IMR-90 (cell line): Measurements from ENCODE around the gene GIT2. TPM values are rescaled to one million over a fixed set of nuclear protein-coding genes. Genes with fewer than 3 reads are reported as not detected.

Source experiments
- ATAC-seq: fragments of 200-7000 bp; cut with Tn5 transposase; 2 replicates; pipeline ENCODE4 v1.9.1; 2020; ENCODE audit warnings: low read depth, mild to moderate bottlenecking, moderate library complexity
- BruUV-seq: library from RNA; stranded (reverse); fragments of 400-500 nt; replicated peaks from 2 replicates; lab custom pipeline; 2021; lab: Mats Ljungman, UMichigan
- CTCF ChIA-PET: fragments of 300-600 bp; formaldehyde crosslinking; extraction: SDS; loops from one replicate; lab custom pipeline; 2021; ENCODE audit warnings: antibody characterized with exemption; lab: Yijun Ruan, JAX
- POLR2A ChIA-PET: fragments of 300-600 bp; sonication (Branson Sonifier 250); formaldehyde crosslinking; loops from one replicate; lab custom pipeline; 2022; ENCODE audit warnings: antibody characterized with exemption; ENCODE audit not compliant: unreplicated experiment; lab: Charles Lee
- DNase-seq: peaks from one replicate; pipeline ENCODE4 v3.0.0; 2013
- H2AFZ ChIP-seq: replicated peaks from 2 replicates; pipeline ENCODE3; 2013; ENCODE audit warnings: low read length, mild to moderate bottlenecking; ENCODE audit not compliant: poor library complexity
- H2AK5ac ChIP-seq: 2 replicates; pipeline ENCODE4 v1.6.1; 2013; ENCODE audit warnings: low read depth, low read length, inconsistent platforms
- H2AK9ac ChIP-seq: replicated peaks from 2 replicates; pipeline ENCODE3; 2013; ENCODE audit warnings: mild to moderate bottlenecking, low read depth, low read length, moderate library complexity; ENCODE audit not compliant: poor library complexity
- H2BK120ac ChIP-seq: 2 replicates; pipeline ENCODE4 v1.6.1; 2013; ENCODE audit warnings: low read depth, low read length, inconsistent platforms
- H2BK15ac ChIP-seq: 3 replicates; pipeline ENCODE4 v1.6.1; 2013; ENCODE audit warnings: low read depth, low read length, inconsistent platforms
- H2BK20ac ChIP-seq: 2 replicates; pipeline ENCODE4 v1.6.1; 2013; ENCODE audit warnings: low read depth, mild to moderate bottlenecking, inconsistent platforms, low read length, moderate library complexity
- H2BK5ac ChIP-seq: 2 replicates; pipeline ENCODE4 v1.6.1; 2013; ENCODE audit warnings: mild to moderate bottlenecking, low read depth, low read length, inconsistent platforms; ENCODE audit not compliant: poor library complexity, severe bottlenecking
- H3K14ac ChIP-seq: replicated peaks from 2 replicates; pipeline ENCODE4 v1.6.1; 2013; ENCODE audit warnings: low read depth, low read length, inconsistent platforms
- H3K18ac ChIP-seq: 2 replicates; pipeline ENCODE4 v1.6.1; 2013; ENCODE audit warnings: low read depth, low read length, control low read depth
- H3K23ac ChIP-seq: 2 replicates; pipeline ENCODE4 v1.6.1; 2013; ENCODE audit warnings: low read depth, low read length, inconsistent platforms
- H3K27ac ChIP-seq: 2 replicates; pipeline ENCODE4 v1.5.1; 2013; ENCODE audit warnings: mild to moderate bottlenecking, control low read depth, low read length; ENCODE audit not compliant: insufficient read depth
- H3K27me3 ChIP-seq: 2 replicates; pipeline ENCODE4 v1.6.1; 2013; ENCODE audit warnings: low read length; ENCODE audit not compliant: control insufficient read depth, insufficient read depth
- H3K36me3 ChIP-seq: 2 replicates; pipeline ENCODE4 v1.6.1; 2013; ENCODE audit warnings: low read length, mixed read lengths; ENCODE audit not compliant: control insufficient read depth, insufficient read depth
- H3K4ac ChIP-seq: 2 replicates; pipeline ENCODE4 v1.6.1; 2013; ENCODE audit warnings: low read depth, low read length, inconsistent platforms
- H3K4me1 ChIP-seq: 2 replicates; pipeline ENCODE4 v1.6.1; 2013; ENCODE audit warnings: low read length, mixed read lengths; ENCODE audit not compliant: control insufficient read depth, insufficient read depth
- H3K4me2 ChIP-seq: 2 replicates; pipeline ENCODE4 v1.6.1; 2013; ENCODE audit warnings: low read depth, mild to moderate bottlenecking, control low read depth, low read length, moderate library complexity
- H3K4me3 ChIP-seq: 2 replicates; pipeline ENCODE4 v1.5.1; 2013; ENCODE audit warnings: low read depth, mild to moderate bottlenecking, control low read depth, low read length, moderate library complexity; ENCODE audit not compliant: insufficient read depth
- H3K56ac ChIP-seq: 2 replicates; pipeline ENCODE4 v1.6.1; 2013; ENCODE audit warnings: low read length, inconsistent platforms; ENCODE audit not compliant: insufficient read depth; ENCODE audit errors: extremely low read depth
- H3K79me1 ChIP-seq, 2 experiments: 2 replicates each; pipeline ENCODE4 v1.6.1; 2013; ENCODE audit warnings: low read length in 2 of 2, inconsistent platforms in 1 of 2, low read depth in 1 of 2
- H3K9ac ChIP-seq: 2 replicates; pipeline ENCODE4 v1.6.1; 2013; ENCODE audit warnings: low read depth, low read length, control low read depth
- H3K9me1 ChIP-seq: 2 replicates; pipeline ENCODE4 v1.6.1; 2013; ENCODE audit warnings: low read length, inconsistent platforms; ENCODE audit not compliant: insufficient read depth
- H3K9me3 ChIP-seq: 2 replicates; pipeline ENCODE4 v1.6.1; 2013; ENCODE audit warnings: low read length; ENCODE audit not compliant: control insufficient read depth, insufficient read depth
- H4K20me1 ChIP-seq: 2 replicates; pipeline ENCODE4 v1.6.1; 2013; ENCODE audit warnings: low read length, inconsistent platforms; ENCODE audit not compliant: insufficient read depth
- H4K5ac ChIP-seq: 2 replicates; pipeline ENCODE4 v1.6.1; 2013; ENCODE audit warnings: mild to moderate bottlenecking, low read depth, low read length, control low read depth
- H4K8ac ChIP-seq, 2 experiments: 2 replicates each; pipeline ENCODE4 v1.6.1; 2013; ENCODE audit warnings: low read depth in 2 of 2, low read length in 2 of 2, control low read depth in 1 of 2, inconsistent platforms in 1 of 2
- H4K91ac ChIP-seq: 2 replicates; pipeline ENCODE4 v1.6.1; 2013; ENCODE audit warnings: low read depth, low read length, inconsistent platforms; ENCODE audit not compliant: insufficient read depth
- CTCF ChIP-seq: conservative IDR thresholded peaks from 2 replicates; pipeline ENCODE4 v1.5.1; 2012; ENCODE audit warnings: mild to moderate bottlenecking, low read depth, low read length, improper control_type of control experiment
- ELK1 ChIP-seq: fragments of 150-350 bp; IDR thresholded peaks from 2 replicates; pipeline ENCODE4 v1.6.1; 2016; ENCODE audit warnings: low read depth, mild to moderate bottlenecking, low read length, moderate library complexity, borderline replicate concordance
- POLR2A ChIP-seq: IDR thresholded peaks from 2 replicates; pipeline ENCODE4 v1.6.1; 2012; ENCODE audit warnings: mild to moderate bottlenecking, low read depth, low read length
- RAD21 ChIP-seq: IDR thresholded peaks from 2 replicates; pipeline ENCODE4 v1.6.1; 2012; ENCODE audit warnings: low read length, improper control_type of control experiment
- RCOR1 ChIP-seq: IDR thresholded peaks from 2 replicates; pipeline ENCODE4 v1.6.1; 2012; ENCODE audit warnings: mild to moderate bottlenecking, low read length, improper control_type of control experiment; ENCODE audit not compliant: insufficient replicate concordance
- SMC3 ChIP-seq: fragments of 150-350 bp; IDR thresholded peaks from 2 replicates; pipeline ENCODE4 v1.6.1; 2016; ENCODE audit warnings: low read depth, mild to moderate bottlenecking, antibody characterized with exemption, low read length, moderate library complexity
- WGBS, 2 experiments: methylation state at CpG; one replicate each; pipeline versions ENCODE4 v1.1.5 to v1.1.7; 2013; ENCODE audit warnings: missing lambda C conversion rate in 2 of 2; ENCODE audit not compliant: insufficient read length in 1 of 2; ENCODE audit errors: extremely low coverage in 2 of 2; 5-methylcytosine and 5-hydroxymethylcytosine counted together
- dilution Hi-C: fragments of 300-500 bp; cut with HindIII; formaldehyde crosslinking; loops from one replicate; pipeline ENCODE4 v1.14.3; 2018; ENCODE audit warnings: low sequenced_read_pairs; ENCODE audit not compliant: unreplicated experiment
- in situ Hi-C: fragments of 300-500 bp; cut with MboI; formaldehyde crosslinking; loops from 3 replicates; pipeline ENCODE4 v1.14.3; 2019; ENCODE audit warnings: low sequenced_read_pairs, inconsistent platforms, mixed read lengths
- intact Hi-C: fragments of 100-400 bp; cut with micrococcal nuclease; formaldehyde crosslinking; loops from 2 replicates; pipeline ENCODE4 v1.10.0; 2022
- polyA plus RNA-seq, 3 experiments: library from polyadenylated mRNA; depleted of rRNA; stranded (reverse); fragments of >200 nt; gene quantifications; 2 replicates each; pipeline ENCODE4 v1.2.3, GENCODE V29; 2012; ENCODE audit warnings: low replicate concordance in 1 of 3
- total RNA-seq: library from RNA; depleted of rRNA; stranded (reverse); fragments of >200 nt; gene quantifications from 2 replicates; pipeline ENCODE4 v1.2.3, GENCODE V29; 2012

Gene GIT2
- total and polyA plus RNA-seq, 2 of the 4 experiments (the other 2 are of a cell fraction) = 48.0 to 71.9 TPM

GRCh38 chr12:109946913-109947312, 49.3 kb downstream of the GIT2 start:
- WGBS, 2 experiments = 98% methylated on average over 9 of the region's 9 CpGs; no CpG with 5 or more reads in 1 of the 2 experiments
- Histone ChIP-seq H3K4me2 (peak overlapping the region; percentile 59; the same call in 1 of the 2 replicates), H3K27me3 (no peaks in the 10 kb centered on the region), H3K79me1 (peaks cover 31 to 56% of the 10 kb centered on the region in 2 experiments), H2AK5ac (peak overlapping the region; percentile 95), H4K91ac (peak overlapping the region; percentile 86), H2BK15ac (peak overlapping the region; percentile 97), H3K18ac (peak overlapping the region; percentile 69), H4K5ac (peak overlapping the region; percentile 82), H2BK20ac (peak overlapping the region; percentile 73), H2AFZ (no peak overlapping the region), H3K23ac (peak overlapping the region; percentile 83), H3K4ac (peak overlapping the region; percentile 88), H3K9me1 (peaks cover 26% of the 10 kb centered on the region), H3K56ac (peak overlapping the region; percentile 29; the same call in 1 of the 2 replicates), H4K8ac (peak overlapping the region; percentile 80 to 83), H2BK5ac (peak overlapping the region; percentile 99), H3K4me3 (no peak overlapping the region), H3K9ac (no peak overlapping the region), H3K9me3 (no peaks in the 10 kb centered on the region), H3K27ac (peak overlapping the region; percentile 79), H3K14ac (peak overlapping the region; percentile 56), H4K20me1 (peaks cover 6% of the 10 kb centered on the region; the same call in 1 of the 2 replicates), H2BK120ac (peak overlapping the region; percentile 92), H3K36me3 (peaks cover 15% of the 10 kb centered on the region), H3K4me1 (peaks cover 46% of the 10 kb centered on the region), H2AK9ac (peak overlapping the region; percentile 89)
- ChIA-PET POLR2A (no interaction called here), CTCF (no interaction called here)
- dilution Hi-C loops (no loop called here), intact Hi-C loops (loop anchor here (5.0 kb wide), 1 partner anchor 50 kb away; the partner anchor contains the start of genes ANKRD13A and GIT2), in situ Hi-C loops (no loop called here)
- TF ChIP-seq SMC3 (no peak), ELK1 (no peak), POLR2A (no peak), RCOR1 (no peak), CTCF (no peak), RAD21 (no peak)
- DNase-seq (no peak), ATAC-seq (no peak)
- no TSS peak for BruUV-seq
